IMR-90 (cell line): Measurements from ENCODE around the gene SAP30BP. TPM values are rescaled to one million over a fixed set of nuclear protein-coding genes. Genes with fewer than 3 reads are reported as not detected.

Experiments
- ATAC-seq: fragments of 200-7000 bp; cut with Tn5 transposase; 2 replicates; pipeline ENCODE4 v1.9.1; 2020; ENCODE audit warnings: low read depth, mild to moderate bottlenecking, moderate library complexity
- BruUV-seq: library from RNA; stranded (reverse); fragments of 400-500 nt; replicated peaks from 2 replicates; lab custom pipeline; 2021; lab: Mats Ljungman, UMichigan
- CTCF ChIA-PET: fragments of 300-600 bp; formaldehyde crosslinking; extraction: SDS; loops from one replicate; lab custom pipeline; 2021; ENCODE audit warnings: antibody characterized with exemption; lab: Yijun Ruan, JAX
- POLR2A ChIA-PET: fragments of 300-600 bp; sonication (Branson Sonifier 250); formaldehyde crosslinking; loops from one replicate; lab custom pipeline; 2022; ENCODE audit warnings: antibody characterized with exemption; ENCODE audit not compliant: unreplicated experiment; lab: Charles Lee
- DNase-seq: peaks from one replicate; pipeline ENCODE4 v3.0.0; 2013
- H2AFZ ChIP-seq: replicated peaks from 2 replicates; pipeline ENCODE3; 2013; ENCODE audit warnings: low read length, mild to moderate bottlenecking; ENCODE audit not compliant: poor library complexity
- H2AK5ac ChIP-seq: 2 replicates; pipeline ENCODE4 v1.6.1; 2013; ENCODE audit warnings: low read depth, low read length, inconsistent platforms
- H2AK9ac ChIP-seq: replicated peaks from 2 replicates; pipeline ENCODE3; 2013; ENCODE audit warnings: mild to moderate bottlenecking, low read depth, low read length, moderate library complexity; ENCODE audit not compliant: poor library complexity
- H2BK120ac ChIP-seq: 2 replicates; pipeline ENCODE4 v1.6.1; 2013; ENCODE audit warnings: low read depth, low read length, inconsistent platforms
- H2BK15ac ChIP-seq: 3 replicates; pipeline ENCODE4 v1.6.1; 2013; ENCODE audit warnings: low read depth, low read length, inconsistent platforms
- H2BK20ac ChIP-seq: 2 replicates; pipeline ENCODE4 v1.6.1; 2013; ENCODE audit warnings: low read depth, mild to moderate bottlenecking, inconsistent platforms, low read length, moderate library complexity
- H2BK5ac ChIP-seq: 2 replicates; pipeline ENCODE4 v1.6.1; 2013; ENCODE audit warnings: mild to moderate bottlenecking, low read depth, low read length, inconsistent platforms; ENCODE audit not compliant: poor library complexity, severe bottlenecking
- H3K14ac ChIP-seq: replicated peaks from 2 replicates; pipeline ENCODE4 v1.6.1; 2013; ENCODE audit warnings: low read depth, low read length, inconsistent platforms
- H3K18ac ChIP-seq: 2 replicates; pipeline ENCODE4 v1.6.1; 2013; ENCODE audit warnings: low read depth, low read length, control low read depth
- H3K23ac ChIP-seq: 2 replicates; pipeline ENCODE4 v1.6.1; 2013; ENCODE audit warnings: low read depth, low read length, inconsistent platforms
- H3K27ac ChIP-seq: 2 replicates; pipeline ENCODE4 v1.5.1; 2013; ENCODE audit warnings: mild to moderate bottlenecking, control low read depth, low read length; ENCODE audit not compliant: insufficient read depth
- H3K27me3 ChIP-seq: 2 replicates; pipeline ENCODE4 v1.6.1; 2013; ENCODE audit warnings: low read length; ENCODE audit not compliant: control insufficient read depth, insufficient read depth
- H3K36me3 ChIP-seq: 2 replicates; pipeline ENCODE4 v1.6.1; 2013; ENCODE audit warnings: low read length, mixed read lengths; ENCODE audit not compliant: control insufficient read depth, insufficient read depth
- H3K4ac ChIP-seq: 2 replicates; pipeline ENCODE4 v1.6.1; 2013; ENCODE audit warnings: low read depth, low read length, inconsistent platforms
- H3K4me1 ChIP-seq: 2 replicates; pipeline ENCODE4 v1.6.1; 2013; ENCODE audit warnings: low read length, mixed read lengths; ENCODE audit not compliant: control insufficient read depth, insufficient read depth
- H3K4me2 ChIP-seq: 2 replicates; pipeline ENCODE4 v1.6.1; 2013; ENCODE audit warnings: low read depth, mild to moderate bottlenecking, control low read depth, low read length, moderate library complexity
- H3K4me3 ChIP-seq: 2 replicates; pipeline ENCODE4 v1.5.1; 2013; ENCODE audit warnings: low read depth, mild to moderate bottlenecking, control low read depth, low read length, moderate library complexity; ENCODE audit not compliant: insufficient read depth
- H3K56ac ChIP-seq: 2 replicates; pipeline ENCODE4 v1.6.1; 2013; ENCODE audit warnings: low read length, inconsistent platforms; ENCODE audit not compliant: insufficient read depth; ENCODE audit errors: extremely low read depth
- H3K79me1 ChIP-seq, 2 experiments: 2 replicates each; pipeline ENCODE4 v1.6.1; 2013; ENCODE audit warnings: low read length in 2 of 2, inconsistent platforms in 1 of 2, low read depth in 1 of 2
- H3K9ac ChIP-seq: 2 replicates; pipeline ENCODE4 v1.6.1; 2013; ENCODE audit warnings: low read depth, low read length, control low read depth
- H3K9me1 ChIP-seq: 2 replicates; pipeline ENCODE4 v1.6.1; 2013; ENCODE audit warnings: low read length, inconsistent platforms; ENCODE audit not compliant: insufficient read depth
- H3K9me3 ChIP-seq: 2 replicates; pipeline ENCODE4 v1.6.1; 2013; ENCODE audit warnings: low read length; ENCODE audit not compliant: control insufficient read depth, insufficient read depth
- H4K20me1 ChIP-seq: 2 replicates; pipeline ENCODE4 v1.6.1; 2013; ENCODE audit warnings: low read length, inconsistent platforms; ENCODE audit not compliant: insufficient read depth
- H4K5ac ChIP-seq: 2 replicates; pipeline ENCODE4 v1.6.1; 2013; ENCODE audit warnings: mild to moderate bottlenecking, low read depth, low read length, control low read depth
- H4K8ac ChIP-seq, 2 experiments: 2 replicates each; pipeline ENCODE4 v1.6.1; 2013; ENCODE audit warnings: low read depth in 2 of 2, low read length in 2 of 2, control low read depth in 1 of 2, inconsistent platforms in 1 of 2
- H4K91ac ChIP-seq: 2 replicates; pipeline ENCODE4 v1.6.1; 2013; ENCODE audit warnings: low read depth, low read length, inconsistent platforms; ENCODE audit not compliant: insufficient read depth
- BHLHE40 ChIP-seq: fragments of 150-350 bp; IDR thresholded peaks from 2 replicates; pipeline ENCODE4 v1.6.1; 2016; ENCODE audit warnings: mild to moderate bottlenecking, low read depth, low read length
- CEBPB ChIP-seq: IDR thresholded peaks from 2 replicates; pipeline ENCODE4 v1.6.1; 2012; ENCODE audit warnings: low read depth, low read length, improper control_type of control experiment
- CHD1 ChIP-seq: IDR thresholded peaks from 2 replicates; pipeline ENCODE4 v1.6.1; 2012; ENCODE audit warnings: low read depth, low read length, improper control_type of control experiment
- CTCF ChIP-seq: conservative IDR thresholded peaks from 2 replicates; pipeline ENCODE4 v1.5.1; 2012; ENCODE audit warnings: mild to moderate bottlenecking, low read depth, low read length, improper control_type of control experiment
- ELK1 ChIP-seq: fragments of 150-350 bp; IDR thresholded peaks from 2 replicates; pipeline ENCODE4 v1.6.1; 2016; ENCODE audit warnings: low read depth, mild to moderate bottlenecking, low read length, moderate library complexity, borderline replicate concordance
- FOS ChIP-seq: fragments of 150-350 bp; IDR thresholded peaks from 2 replicates; pipeline ENCODE4 v1.6.1; 2016; ENCODE audit warnings: low read depth, low read length
- MAFK ChIP-seq: IDR thresholded peaks from 2 replicates; pipeline ENCODE4 v1.6.1; 2012; ENCODE audit warnings: low read depth, low read length, improper control_type of control experiment
- MAZ ChIP-seq: IDR thresholded peaks from 2 replicates; pipeline ENCODE4 v1.6.1; 2012; ENCODE audit warnings: low read depth, mild to moderate bottlenecking, low read length, improper control_type of control experiment, moderate library complexity, borderline replicate concordance
- MXI1 ChIP-seq: IDR thresholded peaks from 2 replicates; pipeline ENCODE4 v1.6.1; 2012; ENCODE audit warnings: low read depth, mild to moderate bottlenecking, low read length, moderate library complexity, borderline replicate concordance
- NFE2L2 ChIP-seq: fragments of 150-350 bp; IDR thresholded peaks from 2 replicates; pipeline ENCODE4 v1.6.1; 2016; ENCODE audit warnings: low read depth, mild to moderate bottlenecking, low read length
- RFX5 ChIP-seq: IDR thresholded peaks from 2 replicates; pipeline ENCODE4 v1.8.0; 2012; ENCODE audit warnings: low read depth, mild to moderate bottlenecking, low read length, moderate library complexity
- SMC3 ChIP-seq: fragments of 150-350 bp; IDR thresholded peaks from 2 replicates; pipeline ENCODE4 v1.6.1; 2016; ENCODE audit warnings: low read depth, mild to moderate bottlenecking, antibody characterized with exemption, low read length, moderate library complexity
- WGBS, 2 experiments: methylation state at CpG; one replicate each; pipeline versions ENCODE4 v1.1.5 to v1.1.7; 2013; ENCODE audit warnings: missing lambda C conversion rate in 2 of 2; ENCODE audit not compliant: insufficient read length in 1 of 2; ENCODE audit errors: extremely low coverage in 2 of 2; 5-methylcytosine and 5-hydroxymethylcytosine counted together
- dilution Hi-C: fragments of 300-500 bp; cut with HindIII; formaldehyde crosslinking; loops from one replicate; pipeline ENCODE4 v1.14.3; 2018; ENCODE audit warnings: low sequenced_read_pairs; ENCODE audit not compliant: unreplicated experiment
- in situ Hi-C: fragments of 300-500 bp; cut with MboI; formaldehyde crosslinking; loops from 3 replicates; pipeline ENCODE4 v1.14.3; 2019; ENCODE audit warnings: low sequenced_read_pairs, inconsistent platforms, mixed read lengths
- intact Hi-C: fragments of 100-400 bp; cut with micrococcal nuclease; formaldehyde crosslinking; loops from 2 replicates; pipeline ENCODE4 v1.10.0; 2022
- polyA plus RNA-seq, 3 experiments: library from polyadenylated mRNA; depleted of rRNA; stranded (reverse); fragments of >200 nt; gene quantifications; 2 replicates each; pipeline ENCODE4 v1.2.3, GENCODE V29; 2012; ENCODE audit warnings: low replicate concordance in 1 of 3
- total RNA-seq: library from RNA; depleted of rRNA; stranded (reverse); fragments of >200 nt; gene quantifications from 2 replicates; pipeline ENCODE4 v1.2.3, GENCODE V29; 2012

The SAP30BP gene
- total and polyA plus RNA-seq, 2 of the 4 experiments (the other 2 are of a cell fraction) = 70.4 to 139 TPM

DNA sequence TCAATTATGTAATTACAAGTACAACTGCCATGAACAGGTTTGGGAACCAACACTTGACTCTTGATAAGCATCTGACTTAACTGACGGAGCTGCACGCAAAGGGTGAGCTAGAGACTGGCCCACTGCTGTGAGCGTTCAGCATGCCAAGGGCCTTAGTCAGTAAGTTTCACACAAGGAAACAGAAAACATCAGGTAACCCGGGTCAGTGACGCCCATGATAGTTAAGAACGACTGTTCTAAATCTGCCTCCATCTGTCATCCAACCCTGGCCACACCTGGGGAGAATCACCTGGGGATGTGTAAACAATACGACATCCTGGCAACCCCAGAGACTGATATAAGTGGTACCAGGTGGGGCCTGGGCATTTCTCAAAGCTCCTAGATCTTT lies 21.6 kb upstream of the SAP30BP start:
- no peak overlapping the region for H4K91ac ChIP-seq
- H2BK120ac ChIP-seq = no peak overlapping the region
- no peaks in the 10 kb centered on the region for H3K4me1 ChIP-seq
- no peak for DNase-seq
- BruUV-seq = no TSS peak
- no peak overlapping the region for H4K5ac ChIP-seq
- no peak overlapping the region for H3K27ac ChIP-seq
- H2BK15ac ChIP-seq = no peak overlapping the region
- H2AFZ ChIP-seq = no peak overlapping the region
- H3K56ac ChIP-seq = no peak overlapping the region
- H3K23ac ChIP-seq = no peak overlapping the region
- WGBS, 2 experiments = 84% methylated on average over 6 of the region's 7 CpGs; no CpG with 5 or more reads in 1 of the 2 experiments
- POLR2A ChIA-PET = no interaction called here
- dilution Hi-C loops = no loop called here
- CTCF ChIA-PET = interaction anchor here (5.1 kb wide), 1 partner anchor 12 kb away, joined by 30 read pairs; the partner anchor contains the start of gene SMIM5
- in situ Hi-C loops = no loop called here
- ATAC-seq = no peak
- no peak overlapping the region for H3K9ac ChIP-seq
- no peaks in the 10 kb centered on the region for H3K9me3 ChIP-seq
- intact Hi-C loops = no loop called here
- H2BK5ac ChIP-seq = no peak overlapping the region
- H3K36me3 ChIP-seq = peaks cover 24% of the 10 kb centered on the region
- no peak overlapping the region for H3K14ac ChIP-seq
- H4K8ac ChIP-seq = no peak overlapping the region
- H3K9me1 ChIP-seq = no peaks in the 10 kb centered on the region
- H3K4me3 ChIP-seq = no peak overlapping the region
- H2BK20ac ChIP-seq = no peak overlapping the region
- no peak overlapping the region for H2AK9ac ChIP-seq
- no peaks in the 10 kb centered on the region; a peak in 1 of 4 replicates for H3K79me1 ChIP-seq
- H3K4me2 ChIP-seq = no peak overlapping the region
- no peaks in the 10 kb centered on the region for H3K27me3 ChIP-seq
- no peaks in the 10 kb centered on the region for H4K20me1 ChIP-seq
- no peak overlapping the region for H3K18ac ChIP-seq
- no peak overlapping the region for H3K4ac ChIP-seq
- no peak overlapping the region for H2AK5ac ChIP-seq
- no peak for TF ChIP-seq SMC3
- TF ChIP-seq RFX5 = no peak
- no peak for TF ChIP-seq FOS
- no peak for TF ChIP-seq CHD1
- TF ChIP-seq NFE2L2 = no peak
- TF ChIP-seq MXI1 = no peak
- TF ChIP-seq CEBPB = no peak
- no peak for TF ChIP-seq MAZ
- no peak for TF ChIP-seq ELK1
- no peak for TF ChIP-seq BHLHE40
- no peak for TF ChIP-seq MAFK
- TF ChIP-seq CTCF = no peak
